Measurements from ENCODE around the gene ZDHHC7. TPM values are rescaled to one million over a fixed set of nuclear protein-coding genes. Genes with fewer than 3 reads are reported as not detected.

ZDHHC7 gene
- total and polyA plus RNA-seq, 2 of the 8 experiments (the other 6 are each of a cell fraction or from before 2014, with no cell fraction given), result 40.5 to 56.3 TPM

DNA sequence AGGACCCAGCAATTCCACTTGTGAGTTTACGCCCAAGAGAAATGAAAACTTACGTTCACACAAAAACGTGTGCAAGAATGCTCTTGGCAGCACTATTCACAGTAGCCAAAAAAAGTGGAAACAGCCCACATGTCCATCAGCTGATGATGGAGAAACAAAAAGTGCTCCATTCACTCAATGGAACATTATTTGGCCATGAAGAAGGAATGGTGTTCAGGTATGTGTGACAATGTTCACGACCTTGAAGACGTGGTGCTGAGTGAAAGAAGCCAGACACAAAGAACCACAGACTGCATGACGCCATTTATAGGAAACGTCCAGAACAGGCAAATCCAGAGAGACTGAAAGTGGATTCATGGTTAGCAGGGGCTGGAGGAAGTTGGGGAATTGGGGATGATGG is 84.9 kb downstream of the ZDHHC7 start:
- H3K79me2 ChIP-seq (ENCODE audit: control insufficient read depth in 1 of 2, insufficient read depth in 2 of 2, low read length in 2 of 2), result no peaks in the 10 kb centered on the region
- H3K9me3 ChIP-seq (ENCODE audit: insufficient read depth in 2 of 2, low read depth in 1 of 2, low read length in 1 of 2), result 0 out of 4 replicates have a peak, but pooled peaks cover 0 to 3% of the 10 kb centered on the region in 2 experiments
- no peak overlapping the region for H2BK20ac ChIP-seq (ENCODE audit: low read length)
- H4K20me1 ChIP-seq (replicated peaks in 1 of 2; ENCODE audit: control insufficient read depth in 1 of 2, insufficient read depth in 2 of 2, low read length in 2 of 2), result no peaks in the 10 kb centered on the region
- H3K4me1 ChIP-seq (replicated peaks in 1 of 4; ENCODE audit: control insufficient read depth in 3 of 4, insufficient read depth in 4 of 4, low read length in 3 of 4), result peaks cover 0 to 2% (median 0%) of the 10 kb centered on the region in 4 experiments; a peak in 1 of 7 replicates
- H2AFZ ChIP-seq (ENCODE audit: low read length), result no peak overlapping the region
- H3K23me2 ChIP-seq (ENCODE audit: low read depth, low read length), result peaks cover 7% of the 10 kb centered on the region; the same call in 1 of the 2 replicates
- POLR2A ChIA-PET (ENCODE audit: partially characterized antibody), result interaction anchor here (0.7 to 1.5 kb wide), 3 partner anchors 26 to 42 kb away, joined by 4 to 5 read pairs (median 4); no protein-coding TSS in a partner anchor
- H3K9ac ChIP-seq (replicated peaks in 1 of 4; ENCODE audit: extremely low read depth in 1 of 4, low read depth in 3 of 4, low read length in 3 of 4), result no peak overlapping the region
- no peak overlapping the region for H2BK12ac ChIP-seq (ENCODE audit: low read depth, low read length)
- H3K79me1 ChIP-seq (ENCODE audit: low read depth, low read length), result no peaks in the 10 kb centered on the region
- H3K4ac ChIP-seq (replicated peaks; ENCODE audit: insufficient read length, low read depth, low read length), result no peak overlapping the region
- H2BK120ac ChIP-seq (replicated peaks; ENCODE audit: low read depth, low read length), result no peak overlapping the region
- no peak overlapping the region for H4K5ac ChIP-seq (ENCODE audit: insufficient read length, low read depth, low read length)
- no peak overlapping the region for H2AK5ac ChIP-seq (ENCODE audit: low read depth, low read length)
- H3K27ac ChIP-seq (ENCODE audit: low read depth, low read length), result no peak overlapping the region
- H3K4me3 ChIP-seq (ENCODE audit: extremely low read depth in 1 of 4, insufficient read depth in 2 of 4, low read depth in 3 of 4, low read length in 4 of 4), result no peak overlapping the region
- no peak overlapping the region for H3K23ac ChIP-seq (ENCODE audit: insufficient read length)
- no peak overlapping the region for H3K4me2 ChIP-seq (ENCODE audit: insufficient read depth in 1 of 2, low read depth in 2 of 2, low read length in 2 of 2)
- no peak for TF ChIP-seq RFX5 (IDR thresholded peaks at IDR 0.05; ENCODE audit: borderline replicate concordance, low read depth, low read length)
- no peak for TF ChIP-seq ATF2 (IDR thresholded peaks at IDR 0.05; ENCODE audit: low read length)
- TF ChIP-seq TCF12 (IDR thresholded peaks at IDR 0.05; ENCODE audit: low read depth, low read length), result no peak
- no peak for TF ChIP-seq TBP (IDR thresholded peaks at IDR 0.05; ENCODE audit: low read depth, low read length)
- TF ChIP-seq SAP30 (IDR thresholded peaks at IDR 0.05; ENCODE audit: insufficient read depth, insufficient replicate concordance, low read length), result no peak
- no peak for TF ChIP-seq CHD1 (IDR thresholded peaks at IDR 0.05; ENCODE audit: low read depth, low read length)
- no peak for TF ChIP-seq CTBP2 (IDR thresholded peaks at IDR 0.05; ENCODE audit: borderline replicate concordance, insufficient read depth, insufficient read length, low read length)
- H4K91ac ChIP-seq (replicated peaks; ENCODE audit: insufficient read length, low read length), result no peak overlapping the region
- CTCF ChIA-PET (ENCODE audit: partially characterized antibody), result interaction anchor here (0.7 to 6.3 kb wide), 34 partner anchors 8 to 359 kb away, joined by 3 to 170 read pairs (median 8); partner anchors contain the start of gene KIAA0513
- no peaks in the 10 kb centered on the region for H3K36me3 ChIP-seq (ENCODE audit: control insufficient read depth in 2 of 4, insufficient read depth in 4 of 4, low read length in 3 of 4)
- no peak overlapping the region for H3K56ac ChIP-seq (replicated peaks; ENCODE audit: insufficient read length, low read depth, low read length)
- no peak for DNase-seq (ENCODE audit: low read depth in 1 of 2, low spot score in 2 of 2)
- H2BK15ac ChIP-seq (ENCODE audit: low read length), result no peak overlapping the region
- no peak overlapping the region for H3K14ac ChIP-seq (ENCODE audit: insufficient read length)
- no peak overlapping the region for H3K18ac ChIP-seq (ENCODE audit: extremely low read depth, low read length)
- H2BK5ac ChIP-seq (ENCODE audit: low read depth, low read length), result no peak overlapping the region
- 46% methylated on average over 7 of the region's 7 CpGs; no CpG with 5 or more reads in 1 of the 2 experiments for WGBS, 2 experiments (ENCODE audit: extremely low coverage in 1 of 2, insufficient coverage in 1 of 2, insufficient read length in 1 of 2, insufficient replicate concordance in 2 of 2, low coverage in 1 of 2, low lambda C conversion rate in 2 of 2, missing lambda C conversion rate in 1 of 2)
- no peak for FAIRE-seq
- no peak overlapping the region for H4K8ac ChIP-seq (ENCODE audit: extremely low read depth, insufficient read depth, low read length)
- no peaks in the 10 kb centered on the region for H3K27me3 ChIP-seq (replicated peaks in 1 of 4; ENCODE audit: control insufficient read depth in 3 of 4, extremely low read depth in 1 of 4, insufficient read depth in 3 of 4, low read length in 3 of 4)

All from H1 (cell line).